Measurements from ENCODE around the gene LRRFIP1.

DNA sequence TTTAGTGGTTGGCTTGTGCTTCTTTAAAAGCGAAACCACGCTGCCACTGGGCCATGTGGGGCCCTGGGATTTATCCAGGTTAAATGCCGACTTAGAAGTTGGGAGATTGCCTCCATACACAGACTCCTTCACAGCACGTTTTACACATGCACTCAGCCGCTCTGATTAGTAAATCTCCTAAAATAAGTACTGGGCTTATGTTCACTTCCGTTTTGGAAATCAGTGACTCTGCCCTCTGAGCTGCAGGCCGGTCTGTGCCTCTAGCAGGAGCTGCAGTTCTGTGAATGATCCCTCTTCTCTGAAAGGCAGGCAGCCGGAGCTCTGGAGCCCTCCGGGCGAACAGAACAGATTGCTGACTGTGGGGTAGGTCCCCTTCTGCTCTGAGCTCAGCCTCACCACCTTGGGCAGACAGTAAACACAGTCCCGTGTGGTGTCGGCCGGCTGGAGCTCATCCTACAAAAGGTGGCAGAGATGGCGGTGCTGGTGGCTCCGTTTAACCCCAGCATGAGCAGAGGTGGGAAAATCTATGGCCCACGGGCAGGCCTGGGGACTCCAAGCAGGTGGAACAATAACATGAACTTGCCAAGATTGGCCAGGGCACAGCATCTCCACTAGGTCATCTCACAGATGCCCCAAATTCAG is 27.1 kb upstream of the LRRFIP1 start:
- TF ChIP-seq, protein P1, sequence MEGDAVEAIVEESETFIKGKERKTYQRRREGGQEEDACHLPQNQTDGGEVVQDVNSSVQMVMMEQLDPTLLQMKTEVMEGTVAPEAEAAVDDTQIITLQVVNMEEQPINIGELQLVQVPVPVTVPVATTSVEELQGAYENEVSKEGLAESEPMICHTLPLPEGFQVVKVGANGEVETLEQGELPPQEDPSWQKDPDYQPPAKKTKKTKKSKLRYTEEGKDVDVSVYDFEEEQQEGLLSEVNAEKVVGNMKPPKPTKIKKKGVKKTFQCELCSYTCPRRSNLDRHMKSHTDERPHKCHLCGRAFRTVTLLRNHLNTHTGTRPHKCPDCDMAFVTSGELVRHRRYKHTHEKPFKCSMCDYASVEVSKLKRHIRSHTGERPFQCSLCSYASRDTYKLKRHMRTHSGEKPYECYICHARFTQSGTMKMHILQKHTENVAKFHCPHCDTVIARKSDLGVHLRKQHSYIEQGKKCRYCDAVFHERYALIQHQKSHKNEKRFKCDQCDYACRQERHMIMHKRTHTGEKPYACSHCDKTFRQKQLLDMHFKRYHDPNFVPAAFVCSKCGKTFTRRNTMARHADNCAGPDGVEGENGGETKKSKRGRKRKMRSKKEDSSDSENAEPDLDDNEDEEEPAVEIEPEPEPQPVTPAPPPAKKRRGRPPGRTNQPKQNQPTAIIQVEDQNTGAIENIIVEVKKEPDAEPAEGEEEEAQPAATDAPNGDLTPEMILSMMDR (IDR thresholded peaks at IDR 0.05): peak in 2 of 4 donors; percentile 18 to 28
- TF ChIP-seq POLR2A (IDR thresholded peaks at IDR 0.05): peak; percentile 51
